Measurements from ENCODE around the gene DNAJA4. TPM values are rescaled to one million over a fixed set of nuclear protein-coding genes. Genes with fewer than 3 reads are reported as not detected.
A peak's percentile ranks its signal among the peaks of the same experiment; 100 is the strongest.

Gene DNAJA4
- total RNA-seq, 1 donor from 2014 or later = not detected

- Mint-ChIP-seq H3K4me1 (peaks cover 73% of the 10 kb centered on the region), H3K9me3 (no peaks in the 10 kb centered on the region), H3K4me3 (peak overlapping the region; percentile 70), H3K36me3 (ENCODE audit: low read depth) (no peaks in the 10 kb centered on the region), H3K27me3 (ENCODE audit: low read depth) (peaks cover 34% of the 10 kb centered on the region), H3K27ac (ENCODE audit: unreplicated experiment) (peak overlapping the region; percentile 96)
- DNase-seq (ENCODE audit: low read depth, low spot score) = no peak
- TF ChIP-seq CTCF (conservative IDR thresholded peaks at IDR 0.05) = no peak
Observed at GRCh38 chr15:78321786-78322185, 57.4 kb downstream of the DNAJA4 start.

- Mint-ChIP-seq H3K27ac (ENCODE audit: unreplicated experiment) (peak overlapping the region; percentile 96), H3K4me1 (peaks cover 71% of the 10 kb centered on the region), H3K9me3 (no peaks in the 10 kb centered on the region), H3K36me3 (ENCODE audit: low read depth) (no peaks in the 10 kb centered on the region), H3K27me3 (ENCODE audit: low read depth) (peaks cover 36% of the 10 kb centered on the region), H3K4me3 (peak overlapping the region; percentile 70)
- DNase-seq (ENCODE audit: low read depth, low spot score) = no peak
- no peak for TF ChIP-seq CTCF (conservative IDR thresholded peaks at IDR 0.05)
Observed at GRCh38 chr15:78322243-78322642, 57.9 kb downstream of the DNAJA4 start.

GRCh38 chr15:78322724-78323521 lies 58.6 kb downstream of the DNAJA4 start:
- TF ChIP-seq CTCF (conservative IDR thresholded peaks at IDR 0.05) = no peak
- Mint-ChIP-seq H3K27ac (ENCODE audit: unreplicated experiment) (peak overlapping the region; percentile 96), H3K36me3 (ENCODE audit: low read depth) (no peaks in the 10 kb centered on the region), H3K4me1 (peaks cover 69% of the 10 kb centered on the region), H3K9me3 (no peaks in the 10 kb centered on the region), H3K27me3 (ENCODE audit: low read depth) (peaks cover 39% of the 10 kb centered on the region), H3K4me3 (peak overlapping the region; percentile 70)
- peak; percentile 55 for DNase-seq (ENCODE audit: low read depth, low spot score)

- Mint-ChIP-seq H3K27ac (ENCODE audit: unreplicated experiment) (no peak overlapping the region), H3K4me3 (peak overlapping the region; percentile 70), H3K9me3 (no peaks in the 10 kb centered on the region), H3K27me3 (ENCODE audit: low read depth) (peaks cover 45% of the 10 kb centered on the region), H3K36me3 (ENCODE audit: low read depth) (no peaks in the 10 kb centered on the region), H3K4me1 (peaks cover 63% of the 10 kb centered on the region)
- TF ChIP-seq CTCF (conservative IDR thresholded peaks at IDR 0.05) = no peak
- no peak for DNase-seq (ENCODE audit: low read depth, low spot score)
Observed at GRCh38 chr15:78323693-78324092, 59.3 kb downstream of the DNAJA4 start.

GRCh38 chr15:78324144-78324543 lies 59.8 kb downstream of the DNAJA4 start:
- DNase-seq (ENCODE audit: low read depth, low spot score) = no peak
- Mint-ChIP-seq H3K27ac (ENCODE audit: unreplicated experiment) (peak overlapping the region; percentile 63), H3K4me1 (peaks cover 58% of the 10 kb centered on the region), H3K27me3 (ENCODE audit: low read depth) (peaks cover 46% of the 10 kb centered on the region), H3K36me3 (ENCODE audit: low read depth) (no peaks in the 10 kb centered on the region), H3K4me3 (no peak overlapping the region), H3K9me3 (no peaks in the 10 kb centered on the region)
- TF ChIP-seq CTCF (conservative IDR thresholded peaks at IDR 0.05) = no peak
